ENCODE data around the gene FANCC. TPM values are rescaled to one million over a fixed set of nuclear protein-coding genes. Genes with fewer than 3 reads are reported as not detected.

The FANCC gene
- total and polyA plus RNA-seq, 2 of the 8 experiments (the other 6 are each of a cell fraction or from before 2014, with no cell fraction given) = 7.8 to 15.2 TPM

- no peak for TF ChIP-seq POLR2AphosphoS5 (IDR thresholded peaks at IDR 0.05; ENCODE audit: low read depth, low read length)
- peak; percentile 58 for TF ChIP-seq CTBP2 (IDR thresholded peaks at IDR 0.05; ENCODE audit: borderline replicate concordance, insufficient read depth, insufficient read length, low read length)
- TF ChIP-seq TAF1 (IDR thresholded peaks at IDR 0.05; ENCODE audit: low read depth, low read length) = no peak
- TF ChIP-seq YY1 (IDR thresholded peaks at IDR 0.05; ENCODE audit: low read depth, low read length) = no peak
- TF ChIP-seq SIN3A (conservative IDR thresholded peaks at IDR 0.05 in 1 of 2, IDR thresholded peaks at IDR 0.05 in 1 of 2; ENCODE audit: low read depth in 1 of 2, low read length in 2 of 2) = peak in 1 of 2 experiments; percentile 74; a peak in 2 of 4 replicates
- peak; percentile 50; the same call in 1 of the 2 replicates for TF ChIP-seq TBP (IDR thresholded peaks at IDR 0.05; ENCODE audit: low read depth, low read length)
- peak; percentile 76 to 84 for TF ChIP-seq RAD21 (IDR thresholded peaks at IDR 0.05 in 1 of 2, conservative IDR thresholded peaks at IDR 0.05 in 1 of 2; ENCODE audit: low read depth in 2 of 2, low read length in 2 of 2)
- peak; percentile 45; the same call in 1 of the 2 replicates for TF ChIP-seq KDM1A (IDR thresholded peaks at IDR 0.05; ENCODE audit: borderline replicate concordance, low read length)
- no peak for TF ChIP-seq TEAD4 (IDR thresholded peaks at IDR 0.05; ENCODE audit: low read depth, low read length)
- no peak for TF ChIP-seq POLR2A (IDR thresholded peaks at IDR 0.05; ENCODE audit: control extremely low read depth in 1 of 2, low read depth in 2 of 2, low read length in 2 of 2)
- no peak for TF ChIP-seq ATF2 (IDR thresholded peaks at IDR 0.05; ENCODE audit: low read length)
- no peak for TF ChIP-seq GABPA (IDR thresholded peaks at IDR 0.05; ENCODE audit: borderline replicate concordance, insufficient read depth, low read length)
- TF ChIP-seq ASH2L (IDR thresholded peaks at IDR 0.05; ENCODE audit: low read length) = peak; percentile 38
- peak; percentile 52; the same call in 1 of the 2 replicates for TF ChIP-seq CREB1 (IDR thresholded peaks at IDR 0.05)
Measured at GRCh38 chr9:95127249-95128176, 190.0 kb downstream of the FANCC start (continued).
